Heart left ventricle (tissue), 16 donors: ENCODE results near the gene FOXN3. TPM values are rescaled to one million over a fixed set of nuclear protein-coding genes. Genes with fewer than 3 reads are reported as not detected.

Experiments used
- ATAC-seq, 4 donors: fragments of 200-7000 bp; cut with Tn5 transposase; one replicate each; pipeline ENCODE4 v1.9.1; 2020 to 2022; ENCODE audit warnings: moderate library complexity in 4 of 4, mild to moderate bottlenecking in 3 of 4, moderate number of reproducible peaks in 1 of 4
- DNase-seq, 5 donors: peaks; one replicate each; pipeline ENCODE4 v3.0.0-alpha.2; 2020
- H3K27ac ChIP-seq, 12 donors: fragments of 200-600 bp; sonication (generic) in 4 of 12; one replicate each; pipeline versions ENCODE4 v1.5.0 to v1.8.0; 2016 to 2022; ENCODE audit warnings: mild to moderate bottlenecking in 2 of 12
- H3K27me3 ChIP-seq, 9 donors: fragments of 200-600 bp; sonication (generic) in 2 of 9; one replicate each; pipeline versions ENCODE4 v1.5.1 to v1.8.0; 2016 to 2022; ENCODE audit warnings: mild to moderate bottlenecking in 3 of 9
- H3K36me3 ChIP-seq, 9 donors: fragments of 200-600 bp; sonication (generic) in 2 of 9; one replicate each; pipeline versions ENCODE4 v1.5.0 to v1.8.0; 2018 to 2022; ENCODE audit warnings: mild to moderate bottlenecking in 2 of 9
- H3K4me1 ChIP-seq, 12 donors: fragments of 200-600 bp; sonication (generic) in 4 of 12; one replicate each; pipeline versions ENCODE4 v1.5.0 to v1.8.0; 2016 to 2022; ENCODE audit warnings: mild to moderate bottlenecking in 3 of 12
- H3K4me3 ChIP-seq, 12 donors: fragments of 200-600 bp; sonication (generic) in 4 of 12; one replicate each; pipeline versions ENCODE4 v1.5.0 to v1.8.0; 2017 to 2022; ENCODE audit warnings: mild to moderate bottlenecking in 9 of 12, moderate library complexity in 4 of 12
- H3K9me3 ChIP-seq, 12 donors: fragments of 200-600 bp; sonication (generic) in 4 of 12; one replicate each; pipeline versions ENCODE4 v1.5.0 to v1.8.0; 2016 to 2022; ENCODE audit warnings: mild to moderate bottlenecking in 1 of 12
- POLR2A ChIP-seq, 2 donors: fragments of 450-650 bp; IDR thresholded peaks; one replicate each; pipeline ENCODE4 v1.6.1; 2017; ENCODE audit warnings: antibody characterized with exemption in 2 of 2, mild to moderate bottlenecking in 2 of 2, moderate library complexity in 2 of 2
- WGBS, 4 donors: extraction: QIAGEN DNeasy Blood & Tissue Kit in 2 of 4; methylation state at CpG; one replicate each; pipeline versions ENCODE4 v1.1.5 to v1.1.7; 2013 to 2018; 5-methylcytosine and 5-hydroxymethylcytosine counted together
- intact Hi-C, 10 donors: fragments of 100-400 bp; cut with DNase I; formaldehyde crosslinking; loops; one replicate each; pipeline versions ENCODE4 v1.11.1 to v1.14.2; 2022
- polyA plus RNA-seq, 2 donors: library from polyadenylated mRNA; stranded (reverse); fragments of 200-250 nt; gene quantifications; one replicate each; pipeline ENCODE4 v1.2.3, GENCODE V29; 2013
- total RNA-seq, 9 donors: library from RNA; depleted of rRNA in 2 of 9; stranded (reverse); fragments of >200 nt in 2 of 9; fragmentation: NEBNext Ultra II Directional in 3 of 9; extraction: Animal tissue kit (Norgen Biotek cat#: 25700) in 3 of 9; gene quantifications; one replicate each; pipeline versions ENCODE4 v1.1.0 to v1.2.4, GENCODE V29; 2016 to 2023
- TF ChIP-seq, protein P1 (sequence below), 12 donors: fragments of 200-600 bp; sonication (generic) in 4 of 12; IDR thresholded peaks; one replicate each; pipeline versions ENCODE4 v1.5.0 to v1.8.0; 2018 to 2022; ENCODE audit warnings: antibody characterized with exemption in 12 of 12, mild to moderate bottlenecking in 5 of 12
- donor health status: ischemic (EF 13 %, LVEDD 7.1; RV severe dilation, severe dysfunction).
- donor health status: healthy with polysubstance abuse.
- donor health status: DM: no; HTN: yes; CAD: no.
- donor health status: DM: no; HTN: no; CAD: no.
- donor health status: ischemic (EF 25% LVEDD 6.9; RV normal size, moderate dysfunction).
- donor health status: ischemic (EF 25% LVEDD 5.7; RV mildly dilated, moderate dysfunction).
- donor health status: healthy.
- donor health status: DM: yes; HTN: yes; CAD: no.
- donor health status: ischemic (EF 35%, LVEDD 5.7; RV mildly dilated, moderate dysfunction).
- donor health status: nonischemic (EF 11% LVEDD 7.7; RV severe dilation, severe dysfunction).
- donor health status: DM: yes; HTN: yes; CAD: no.
- donor health status: PGD.
- donor health status: ischemic (EF 29% LVEDD 5.4; RV normal size, mild dysfunction).
- donor health status: nonischemic (EF 23%, LVEDD 6.1; RV moderate dilation, normal function).

The FOXN3 gene
- total and polyA plus RNA-seq, 11 donors: 24.4 to 161 (median 111) TPM

DNA sequence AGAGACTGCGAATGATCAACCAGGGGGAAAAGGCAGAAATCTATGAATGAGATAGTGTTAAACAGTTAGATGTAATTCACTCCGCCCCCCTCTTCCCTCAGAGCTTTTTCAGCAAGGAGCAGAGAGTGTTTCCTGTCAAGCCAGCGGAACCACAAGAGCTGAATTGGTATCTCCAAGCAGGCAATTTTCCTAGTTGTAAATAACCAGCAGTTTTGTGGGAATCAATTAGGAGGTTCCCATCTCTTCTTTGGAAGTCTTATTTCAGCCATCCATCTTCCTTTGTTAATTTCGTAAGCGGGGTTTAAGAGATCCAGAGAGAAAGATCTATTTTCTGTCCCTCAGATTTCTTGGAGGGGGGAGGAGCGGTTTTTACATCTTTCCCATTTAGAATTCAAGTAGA lies 178.0 kb downstream of the FOXN3 start:
- ATAC-seq (no peak), DNase-seq (no peak)
- TF ChIP-seq, protein P1, sequence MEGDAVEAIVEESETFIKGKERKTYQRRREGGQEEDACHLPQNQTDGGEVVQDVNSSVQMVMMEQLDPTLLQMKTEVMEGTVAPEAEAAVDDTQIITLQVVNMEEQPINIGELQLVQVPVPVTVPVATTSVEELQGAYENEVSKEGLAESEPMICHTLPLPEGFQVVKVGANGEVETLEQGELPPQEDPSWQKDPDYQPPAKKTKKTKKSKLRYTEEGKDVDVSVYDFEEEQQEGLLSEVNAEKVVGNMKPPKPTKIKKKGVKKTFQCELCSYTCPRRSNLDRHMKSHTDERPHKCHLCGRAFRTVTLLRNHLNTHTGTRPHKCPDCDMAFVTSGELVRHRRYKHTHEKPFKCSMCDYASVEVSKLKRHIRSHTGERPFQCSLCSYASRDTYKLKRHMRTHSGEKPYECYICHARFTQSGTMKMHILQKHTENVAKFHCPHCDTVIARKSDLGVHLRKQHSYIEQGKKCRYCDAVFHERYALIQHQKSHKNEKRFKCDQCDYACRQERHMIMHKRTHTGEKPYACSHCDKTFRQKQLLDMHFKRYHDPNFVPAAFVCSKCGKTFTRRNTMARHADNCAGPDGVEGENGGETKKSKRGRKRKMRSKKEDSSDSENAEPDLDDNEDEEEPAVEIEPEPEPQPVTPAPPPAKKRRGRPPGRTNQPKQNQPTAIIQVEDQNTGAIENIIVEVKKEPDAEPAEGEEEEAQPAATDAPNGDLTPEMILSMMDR (IDR thresholded peaks at IDR 0.05): no peak
- TF ChIP-seq POLR2A (IDR thresholded peaks at IDR 0.05): no peak
- H3K4me3 ChIP-seq: no peak overlapping the region
- H3K9me3 ChIP-seq: peaks cover 0 to 7% (median 0%) of the 10 kb centered on the region in 12 donors
- intact Hi-C loops: loop anchor here in 1 of 10 donors (10.0 kb wide), 2 partner anchors 176 to 194 kb away; partner anchors contain the start of gene FOXN3
- H3K4me1 ChIP-seq: peaks cover 8 to 61% (median 32%) of the 10 kb centered on the region in 12 donors
- no peaks in the 10 kb centered on the region for H3K27me3 ChIP-seq
- WGBS, 4 donors: 86 to 95% (median 92%) methylated on average over 6 of the region's 6 CpGs
- no peak overlapping the region for H3K27ac ChIP-seq
- no peaks in the 10 kb centered on the region for H3K36me3 ChIP-seq

DNA sequence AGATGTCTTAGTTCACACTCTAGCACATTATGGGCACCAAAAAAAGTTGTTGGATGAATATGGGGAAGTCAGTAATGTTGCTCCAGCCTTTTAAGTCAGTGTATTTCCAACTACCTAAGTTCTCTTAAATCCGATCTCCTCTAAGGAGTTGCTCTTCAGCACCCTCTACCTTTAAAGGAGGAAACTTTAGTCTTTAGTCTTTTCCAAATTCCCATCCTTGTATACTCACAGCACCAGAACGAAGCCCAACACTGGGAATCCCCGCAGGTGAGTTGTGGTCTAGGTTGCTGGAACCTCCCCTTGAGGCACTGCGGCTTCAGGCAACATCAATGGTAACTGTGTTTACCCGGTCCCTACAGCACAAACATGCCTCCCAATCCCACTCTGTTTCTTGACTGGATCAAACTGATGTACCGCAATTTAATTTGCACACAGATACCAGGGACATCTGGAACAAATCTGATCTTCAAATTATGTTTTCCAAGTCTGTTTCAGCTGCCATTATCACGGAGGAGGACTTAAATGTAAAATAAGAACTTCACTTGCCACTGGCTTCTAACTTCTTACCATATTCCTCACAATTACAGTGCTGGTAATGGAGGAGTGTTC lies 179.0 kb downstream of the FOXN3 start:
- 79 to 90% (median 84%) methylated on average over 7 of the region's 7 CpGs for WGBS, 4 donors
- no peaks in the 10 kb centered on the region for H3K27me3 ChIP-seq
- DNase-seq (no peak), ATAC-seq (peak in 1 of 4 donors; percentile 14)
- intact Hi-C loops: loop anchor here in 1 of 10 donors (10.0 kb wide), 2 partner anchors 177 to 193 kb away; partner anchors contain the start of gene FOXN3
- no peaks in the 10 kb centered on the region for H3K36me3 ChIP-seq
- H3K4me3 ChIP-seq: no peak overlapping the region
- H3K4me1 ChIP-seq: peaks cover 2 to 53% (median 23%) of the 10 kb centered on the region in 12 donors
- H3K9me3 ChIP-seq: peaks cover 0 to 7% (median 0%) of the 10 kb centered on the region in 12 donors
- H3K27ac ChIP-seq: no peak overlapping the region
- TF ChIP-seq, protein P1 (IDR thresholded peaks at IDR 0.05): peak in 11 of 12 donors; percentile 7 to 53 (median 26)
- no peak for TF ChIP-seq POLR2A (IDR thresholded peaks at IDR 0.05)

DNA sequence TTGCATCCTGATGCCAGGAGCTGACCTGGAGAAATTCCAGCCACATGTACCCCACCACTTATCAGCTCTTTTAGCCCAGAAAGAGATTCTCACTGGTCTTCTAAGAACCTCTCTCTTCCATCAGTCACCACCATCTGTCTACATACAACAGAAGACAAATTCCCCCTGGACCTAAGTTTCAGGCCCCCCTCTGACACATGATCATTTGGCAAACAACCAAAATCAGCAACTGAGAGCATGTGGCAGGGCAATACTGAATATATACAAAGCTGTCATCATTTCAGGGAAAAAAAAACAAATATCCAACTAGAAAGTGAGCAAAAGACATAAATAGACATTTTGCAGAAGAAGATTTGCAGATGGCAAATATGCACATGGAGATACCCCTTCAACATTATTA lies 180.2 kb downstream of the FOXN3 start:
- TF ChIP-seq, protein P1 (IDR thresholded peaks at IDR 0.05): no peak
- TF ChIP-seq POLR2A (IDR thresholded peaks at IDR 0.05): no peak
- no peak for DNase-seq
- intact Hi-C loops: loop anchor here in 1 of 10 donors (10.0 kb wide), 2 partner anchors 178 to 192 kb away; partner anchors contain the start of gene FOXN3

DNA sequence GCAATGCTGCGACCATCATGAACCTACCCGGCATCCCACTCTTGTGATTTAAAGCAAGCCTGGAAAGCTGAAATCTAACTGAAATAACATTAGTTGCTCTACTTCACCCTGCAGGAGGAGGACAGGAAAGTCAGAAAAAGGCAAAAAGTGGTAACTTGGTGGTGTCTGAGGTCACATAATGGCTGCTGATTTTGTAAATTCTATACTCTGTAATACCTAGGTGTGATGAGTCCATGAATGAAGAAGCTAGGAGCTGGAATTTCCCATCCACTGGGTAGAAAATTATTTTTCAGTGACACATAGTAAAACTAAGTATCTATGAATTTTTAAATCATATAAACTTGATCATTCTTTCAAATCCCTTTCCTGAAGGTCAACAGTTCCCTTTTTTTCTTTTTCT lies 183.8 kb downstream of the FOXN3 start:
- intact Hi-C loops: loop anchor here in 1 of 10 donors (10.0 kb wide), 2 partner anchors 182 to 188 kb away; partner anchors contain the start of gene FOXN3
- ATAC-seq: no peak

More for the DNA sequence above, 180.2 kb downstream of the FOXN3 start:
- Histone ChIP-seq H3K9me3 (peaks cover 0 to 7% (median 0%) of the 10 kb centered on the region in 12 donors), H3K27ac (no peak overlapping the region), H3K27me3 (no peaks in the 10 kb centered on the region), H3K36me3 (no peaks in the 10 kb centered on the region), H3K4me3 (no peak overlapping the region), H3K4me1 (peaks cover 0 to 41% (median 14%) of the 10 kb centered on the region in 12 donors)
- ATAC-seq: no peak

More for the DNA sequence above, 183.8 kb downstream of the FOXN3 start:
- Histone ChIP-seq H3K36me3 (no peaks in the 10 kb centered on the region), H3K27ac (no peak overlapping the region), H3K4me3 (no peak overlapping the region), H3K4me1 (peaks cover 0 to 34% (median 17%) of the 10 kb centered on the region in 12 donors), H3K27me3 (no peaks in the 10 kb centered on the region), H3K9me3 (peaks cover 0 to 7% (median 0%) of the 10 kb centered on the region in 12 donors)
- WGBS, 4 donors: 93 to 100% (median 97%) methylated on average over 2 of the region's 2 CpGs
- no peak for DNase-seq
- TF ChIP-seq, protein P1 (IDR thresholded peaks at IDR 0.05): no peak
- no peak for TF ChIP-seq POLR2A (IDR thresholded peaks at IDR 0.05)
